ENCODE data around the gene SLC48A1. TPM values are rescaled to one million over a fixed set of nuclear protein-coding genes. Genes with fewer than 3 reads are reported as not detected.

Gene SLC48A1
- total RNA-seq, 1 donor from 2014 or later = 19.7 TPM

DNA sequence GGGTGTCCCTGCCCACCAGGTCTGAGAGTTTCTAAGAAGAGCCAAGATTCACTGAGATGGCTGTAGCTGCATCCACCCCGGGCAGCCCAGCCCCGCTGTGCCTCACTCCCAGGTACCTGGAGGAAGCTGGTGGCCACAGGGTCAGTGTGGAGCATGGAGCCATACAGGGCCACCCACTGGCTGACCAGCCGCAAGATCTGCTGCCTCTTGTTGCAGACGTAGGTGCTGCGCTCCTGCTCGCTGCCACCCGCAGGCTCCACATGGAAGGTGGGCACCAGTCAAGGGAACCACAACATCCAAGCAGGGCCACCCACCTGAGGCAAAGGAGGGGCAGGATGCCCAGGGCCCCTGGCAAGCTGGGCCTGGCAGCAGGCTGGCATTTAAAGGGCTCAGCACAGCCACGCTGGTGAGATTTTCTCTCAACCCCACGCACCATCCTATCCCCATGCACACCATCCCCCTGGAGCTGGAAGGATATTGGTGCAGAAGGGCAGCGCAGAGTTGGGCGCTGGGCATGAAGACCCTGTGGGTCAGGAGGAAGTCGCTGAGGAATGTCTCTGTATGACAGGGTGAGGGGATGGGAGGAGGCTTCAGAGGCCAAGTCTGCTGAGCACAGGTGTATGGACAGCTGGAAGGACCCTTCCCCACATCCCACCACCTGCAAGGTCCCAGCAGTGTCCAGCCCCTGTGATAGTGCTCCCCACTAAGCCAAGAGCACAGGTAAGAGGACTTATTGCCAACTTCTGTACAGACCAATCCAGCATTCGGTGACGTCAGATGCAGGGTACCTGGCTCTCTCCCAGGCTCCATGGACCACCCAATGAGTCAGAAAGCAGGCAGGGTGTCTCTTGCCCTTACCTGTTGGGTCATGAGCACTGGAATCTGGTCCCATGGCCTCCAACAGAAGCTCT is 25.2 kb upstream of the SLC48A1 start:
- no peaks in the 10 kb centered on the region for H3K27me3 Mint-ChIP-seq
- peaks cover 23% of the 10 kb centered on the region for H3K4me1 Mint-ChIP-seq (ENCODE audit: unreplicated experiment)
- H3K9me3 Mint-ChIP-seq = no peaks in the 10 kb centered on the region

DNA sequence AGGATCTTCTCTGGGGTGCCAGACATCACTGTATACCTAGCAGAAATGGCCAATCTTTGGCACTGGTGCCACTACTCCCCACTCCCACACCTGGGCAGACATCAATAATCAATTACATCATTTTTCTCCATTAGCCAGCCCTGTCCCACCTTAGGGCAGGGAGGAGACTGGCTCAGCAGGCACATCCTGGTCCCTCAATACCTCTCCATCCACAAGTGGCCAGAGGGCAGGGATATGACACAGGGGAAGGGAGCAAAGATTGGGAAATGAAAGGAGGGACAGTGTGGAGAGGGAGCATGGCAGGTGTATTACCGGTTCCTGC is 24.6 kb upstream of the SLC48A1 start:
- Mint-ChIP-seq H3K27me3 (no peaks in the 10 kb centered on the region), H3K36me3 (no peaks in the 10 kb centered on the region), H3K4me1 (ENCODE audit: unreplicated experiment) (peaks cover 29% of the 10 kb centered on the region), H3K4me3 (no peak overlapping the region), H3K9me3 (no peaks in the 10 kb centered on the region), H3K27ac (no peak overlapping the region)
- no peak for DNase-seq (ENCODE audit: extremely low spot score, unreplicated experiment)
- TF ChIP-seq, protein P1, sequence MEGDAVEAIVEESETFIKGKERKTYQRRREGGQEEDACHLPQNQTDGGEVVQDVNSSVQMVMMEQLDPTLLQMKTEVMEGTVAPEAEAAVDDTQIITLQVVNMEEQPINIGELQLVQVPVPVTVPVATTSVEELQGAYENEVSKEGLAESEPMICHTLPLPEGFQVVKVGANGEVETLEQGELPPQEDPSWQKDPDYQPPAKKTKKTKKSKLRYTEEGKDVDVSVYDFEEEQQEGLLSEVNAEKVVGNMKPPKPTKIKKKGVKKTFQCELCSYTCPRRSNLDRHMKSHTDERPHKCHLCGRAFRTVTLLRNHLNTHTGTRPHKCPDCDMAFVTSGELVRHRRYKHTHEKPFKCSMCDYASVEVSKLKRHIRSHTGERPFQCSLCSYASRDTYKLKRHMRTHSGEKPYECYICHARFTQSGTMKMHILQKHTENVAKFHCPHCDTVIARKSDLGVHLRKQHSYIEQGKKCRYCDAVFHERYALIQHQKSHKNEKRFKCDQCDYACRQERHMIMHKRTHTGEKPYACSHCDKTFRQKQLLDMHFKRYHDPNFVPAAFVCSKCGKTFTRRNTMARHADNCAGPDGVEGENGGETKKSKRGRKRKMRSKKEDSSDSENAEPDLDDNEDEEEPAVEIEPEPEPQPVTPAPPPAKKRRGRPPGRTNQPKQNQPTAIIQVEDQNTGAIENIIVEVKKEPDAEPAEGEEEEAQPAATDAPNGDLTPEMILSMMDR (conservative IDR thresholded peaks at IDR 0.05) = no peak

More for the DNA sequence above, 25.2 kb upstream of the SLC48A1 start:
- H3K27ac Mint-ChIP-seq = no peak overlapping the region
- no peaks in the 10 kb centered on the region for H3K36me3 Mint-ChIP-seq
- TF ChIP-seq, protein P1 (conservative IDR thresholded peaks at IDR 0.05) = no peak
- no peak overlapping the region for H3K4me3 Mint-ChIP-seq
- no peak for DNase-seq (ENCODE audit: extremely low spot score, unreplicated experiment)

DNA sequence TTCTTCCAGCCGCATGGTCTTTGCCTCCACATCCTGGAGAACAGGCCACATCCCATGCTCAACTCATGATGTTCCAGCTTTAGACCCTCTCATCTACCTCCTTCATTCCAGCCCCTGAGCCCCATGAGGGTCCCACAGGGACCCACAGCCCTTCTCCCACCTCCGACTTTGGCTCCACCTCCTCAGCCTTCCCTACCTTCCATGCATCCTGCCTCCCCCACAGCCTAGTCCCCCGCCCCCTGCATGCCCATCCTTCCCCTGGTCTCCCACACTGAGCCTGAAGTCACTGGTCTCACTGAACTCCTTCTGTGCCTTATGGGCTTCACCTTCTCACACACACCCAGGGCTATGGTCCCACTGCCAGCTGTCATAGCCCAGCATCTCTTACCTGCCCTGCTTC is 24.1 kb upstream of the SLC48A1 start:
- H3K36me3 Mint-ChIP-seq = no peaks in the 10 kb centered on the region
- H3K9me3 Mint-ChIP-seq = no peaks in the 10 kb centered on the region
- no peak overlapping the region for H3K27ac Mint-ChIP-seq
- DNase-seq (ENCODE audit: extremely low spot score, unreplicated experiment) = no peak
- no peak overlapping the region for H3K4me3 Mint-ChIP-seq
- H3K4me1 Mint-ChIP-seq (ENCODE audit: unreplicated experiment) = peaks cover 33% of the 10 kb centered on the region
- TF ChIP-seq, protein P1 (conservative IDR thresholded peaks at IDR 0.05) = no peak
- no peaks in the 10 kb centered on the region for H3K27me3 Mint-ChIP-seq

DNA sequence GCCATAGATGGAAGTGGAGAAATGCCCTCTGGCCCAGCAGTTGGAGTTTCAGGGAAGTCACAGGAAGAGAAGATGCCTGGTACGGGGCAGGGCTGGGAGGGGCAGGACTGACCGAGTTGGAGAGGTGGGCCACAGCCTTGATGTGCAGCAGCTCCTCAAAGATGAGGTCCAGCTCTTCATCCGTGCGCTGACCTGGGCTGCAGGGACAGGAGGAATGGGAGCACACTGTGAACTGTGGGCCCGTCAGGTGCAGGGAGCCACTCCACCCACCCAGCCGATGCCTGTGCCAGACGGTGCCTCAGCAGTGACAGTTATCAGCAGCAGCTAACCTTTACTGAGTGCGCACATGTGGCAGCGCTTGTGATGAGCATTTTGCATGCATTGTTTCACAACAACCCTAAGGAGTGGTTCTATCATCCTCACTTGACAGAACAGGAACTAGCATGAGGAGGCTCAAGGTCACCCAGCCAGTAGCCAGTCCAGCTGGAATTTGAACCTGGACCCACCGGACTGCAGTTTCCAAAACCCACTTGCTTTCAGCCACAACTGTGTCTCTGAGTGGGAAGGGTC is 22.7 kb upstream of the SLC48A1 start:
- no peak overlapping the region for H3K4me3 Mint-ChIP-seq
- TF ChIP-seq, protein P1 (conservative IDR thresholded peaks at IDR 0.05) = no peak
- H3K27me3 Mint-ChIP-seq = no peaks in the 10 kb centered on the region
- no peaks in the 10 kb centered on the region for H3K9me3 Mint-ChIP-seq
- DNase-seq (ENCODE audit: extremely low spot score, unreplicated experiment) = no peak
- no peaks in the 10 kb centered on the region for H3K36me3 Mint-ChIP-seq
- H3K4me1 Mint-ChIP-seq (ENCODE audit: unreplicated experiment) = peaks cover 36% of the 10 kb centered on the region
- no peak overlapping the region for H3K27ac Mint-ChIP-seq

DNA sequence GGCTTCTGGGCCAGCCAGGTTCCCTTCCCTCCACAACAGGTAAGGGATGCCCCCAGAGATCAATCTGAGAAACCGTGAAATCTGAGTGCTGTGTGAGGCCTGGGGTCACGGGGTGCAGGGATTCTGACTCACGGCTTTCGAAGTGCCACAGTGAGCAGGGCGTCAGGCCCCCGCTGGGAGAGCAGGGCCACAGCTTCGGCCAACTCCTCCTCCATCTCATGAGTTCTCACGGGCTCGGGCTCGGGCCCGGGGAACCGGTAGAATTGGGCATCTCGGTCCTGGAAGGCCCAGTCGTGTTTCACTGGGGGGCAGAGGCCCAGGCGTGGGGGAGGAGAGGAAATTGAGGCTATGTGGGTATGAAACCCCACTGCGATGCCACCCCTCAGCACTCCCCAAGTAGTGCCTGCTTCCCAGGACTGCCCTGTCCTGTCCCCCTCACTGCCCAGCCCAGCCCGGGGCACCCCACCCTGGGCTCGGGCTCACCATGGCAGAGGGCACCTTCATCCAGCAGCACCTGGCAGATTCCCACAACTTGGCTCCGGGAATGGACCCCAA is 22.0 kb upstream of the SLC48A1 start:
- H3K4me3 Mint-ChIP-seq = no peak overlapping the region
- H3K27ac Mint-ChIP-seq = no peak overlapping the region
- DNase-seq (ENCODE audit: extremely low spot score, unreplicated experiment) = no peak
- H3K36me3 Mint-ChIP-seq = no peaks in the 10 kb centered on the region
- H3K4me1 Mint-ChIP-seq (ENCODE audit: unreplicated experiment) = peaks cover 34% of the 10 kb centered on the region
- H3K27me3 Mint-ChIP-seq = no peaks in the 10 kb centered on the region
- TF ChIP-seq, protein P1 (conservative IDR thresholded peaks at IDR 0.05) = no peak
- H3K9me3 Mint-ChIP-seq = no peaks in the 10 kb centered on the region
